ENCODE results near the gene HDAC9. TPM values are rescaled to one million over a fixed set of nuclear protein-coding genes. Genes with fewer than 3 reads are reported as not detected.

Gene HDAC9
- total RNA-seq, 2 experiments from 2014 or later: not detected

DNA sequence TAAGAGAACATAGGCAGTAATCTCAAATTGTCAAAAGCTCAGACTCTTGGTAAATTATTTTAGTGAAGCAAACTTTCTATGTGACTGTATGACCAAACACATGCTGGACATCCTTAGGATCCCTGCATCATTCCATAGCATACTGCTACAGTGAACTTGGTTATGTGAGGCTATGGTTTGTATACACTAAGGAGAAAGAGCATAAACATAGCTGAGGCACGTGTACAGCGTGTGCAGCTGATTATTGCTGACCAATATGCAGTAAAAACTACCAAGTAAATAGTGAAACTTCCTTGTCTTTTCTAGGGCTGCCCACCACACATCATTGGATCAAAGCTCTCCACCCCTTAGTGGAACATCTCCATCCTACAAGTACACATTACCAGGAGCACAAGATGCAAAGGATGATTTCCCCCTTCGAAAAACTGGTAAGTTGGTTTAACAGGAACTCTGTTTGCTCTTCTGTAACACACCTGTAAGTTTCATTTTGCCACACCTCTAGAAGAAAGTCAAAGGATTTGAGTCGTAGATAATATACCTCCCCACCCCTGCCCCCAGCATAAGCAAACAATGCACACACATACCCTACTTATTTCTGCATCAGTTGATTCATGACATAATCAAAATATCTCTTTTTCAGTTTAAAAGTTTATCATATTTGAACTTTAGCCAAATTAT, 98.2 kb downstream of the HDAC9 start:
- no peaks in the 10 kb centered on the region for H3K9me3 Mint-ChIP-seq
- H3K36me3 Mint-ChIP-seq (ENCODE audit: low read depth): no peaks in the 10 kb centered on the region
- CTCF ChIA-PET: no interaction called here
- no peak for DNase-seq
- H3K27me3 Mint-ChIP-seq (ENCODE audit: low read depth): no peaks in the 10 kb centered on the region
- no peak overlapping the region for H3K4me3 Mint-ChIP-seq
- intact Hi-C loops (cut with micrococcal nuclease): no loop called here
- H3K27ac Mint-ChIP-seq: no peak overlapping the region
- H3K4me1 Mint-ChIP-seq (ENCODE audit: low read depth): no peaks in the 10 kb centered on the region

DNA sequence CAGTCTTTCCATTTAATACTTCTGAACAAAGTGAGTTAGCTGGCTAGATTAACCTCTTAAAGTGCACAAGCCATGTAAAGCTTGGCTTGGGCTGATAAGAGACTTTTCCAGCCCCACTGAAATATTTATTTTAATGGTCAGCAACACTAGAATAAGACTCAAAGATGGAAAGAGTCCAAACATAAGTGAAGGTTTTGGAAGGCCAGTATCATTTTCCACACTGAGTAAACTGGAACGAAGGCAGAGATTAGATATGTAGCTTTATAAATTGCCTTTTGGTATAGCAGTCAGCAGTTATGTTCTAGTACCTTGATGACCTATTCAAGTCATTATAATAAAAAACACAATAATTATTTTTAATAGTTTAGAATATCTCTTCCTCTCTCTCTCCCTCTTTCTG, 102.2 kb downstream of the HDAC9 start:
- intact Hi-C loops (cut with micrococcal nuclease): no loop called here
- Mint-ChIP-seq H3K4me1 (ENCODE audit: low read depth) (no peaks in the 10 kb centered on the region), H3K27ac (no peak overlapping the region), H3K4me3 (no peak overlapping the region), H3K9me3 (peaks cover 7% of the 10 kb centered on the region), H3K27me3 (ENCODE audit: low read depth) (no peaks in the 10 kb centered on the region), H3K36me3 (ENCODE audit: low read depth) (no peaks in the 10 kb centered on the region)
- CTCF ChIA-PET: no interaction called here
- no peak for DNase-seq

GRCh38 chr7:18607025-18607424, 111.5 kb downstream of the HDAC9 start:
- peaks cover 13% of the 10 kb centered on the region for H3K9me3 Mint-ChIP-seq
- H3K36me3 Mint-ChIP-seq (ENCODE audit: low read depth): peaks cover 3% of the 10 kb centered on the region
- no peaks in the 10 kb centered on the region for H3K4me1 Mint-ChIP-seq (ENCODE audit: low read depth)
- intact Hi-C loops (cut with micrococcal nuclease): no loop called here
- CTCF ChIA-PET: no interaction called here
- DNase-seq: no peak
- no peak overlapping the region for H3K4me3 Mint-ChIP-seq
- no peak overlapping the region for H3K27ac Mint-ChIP-seq
- no peaks in the 10 kb centered on the region for H3K27me3 Mint-ChIP-seq (ENCODE audit: low read depth)

GRCh38 chr7:18610331-18610948, 114.9 kb downstream of the HDAC9 start:
- H3K4me3 Mint-ChIP-seq: no peak overlapping the region
- H3K36me3 Mint-ChIP-seq (ENCODE audit: low read depth): no peaks in the 10 kb centered on the region
- H3K4me1 Mint-ChIP-seq (ENCODE audit: low read depth): no peaks in the 10 kb centered on the region
- CTCF ChIA-PET: no interaction called here
- H3K27me3 Mint-ChIP-seq (ENCODE audit: low read depth): no peaks in the 10 kb centered on the region
- intact Hi-C loops (cut with micrococcal nuclease): no loop called here
- no peak for DNase-seq
- H3K9me3 Mint-ChIP-seq: peaks cover 1% of the 10 kb centered on the region
- no peak overlapping the region for H3K27ac Mint-ChIP-seq

DNA sequence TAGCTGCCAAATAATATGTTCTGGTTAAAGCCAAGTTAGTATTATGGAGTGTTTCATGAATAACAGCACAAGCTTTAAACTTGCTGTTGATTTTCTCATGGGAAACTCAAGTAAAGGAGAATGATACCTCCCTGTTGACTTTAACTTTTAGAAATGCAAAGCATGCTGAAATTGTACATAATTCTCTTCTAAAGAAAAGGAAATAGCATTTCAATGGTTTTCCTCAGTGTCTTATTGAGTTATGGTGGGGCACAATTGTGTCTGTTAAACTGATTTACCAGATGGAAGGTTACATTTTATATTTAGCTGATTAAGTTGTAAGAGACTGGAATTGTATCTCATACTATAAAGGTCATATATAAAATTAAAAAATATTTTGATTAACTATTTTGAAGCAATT, 119.3 kb downstream of the HDAC9 start:
- intact Hi-C loops (cut with micrococcal nuclease): no loop called here
- Mint-ChIP-seq H3K9me3 (no peaks in the 10 kb centered on the region), H3K4me1 (ENCODE audit: low read depth) (no peaks in the 10 kb centered on the region), H3K4me3 (no peak overlapping the region), H3K36me3 (ENCODE audit: low read depth) (no peaks in the 10 kb centered on the region), H3K27ac (no peak overlapping the region), H3K27me3 (ENCODE audit: low read depth) (no peaks in the 10 kb centered on the region)
- DNase-seq: no peak
- CTCF ChIA-PET: no interaction called here

GRCh38 chr7:18619311-18619710, 123.8 kb downstream of the HDAC9 start:
- no peaks in the 10 kb centered on the region for H3K27me3 Mint-ChIP-seq (ENCODE audit: low read depth)
- no peak for DNase-seq
- CTCF ChIA-PET: no interaction called here
- H3K4me1 Mint-ChIP-seq (ENCODE audit: low read depth): no peaks in the 10 kb centered on the region
- intact Hi-C loops (cut with micrococcal nuclease): no loop called here
- H3K36me3 Mint-ChIP-seq (ENCODE audit: low read depth): no peaks in the 10 kb centered on the region
- no peak overlapping the region for H3K4me3 Mint-ChIP-seq
- H3K9me3 Mint-ChIP-seq: no peaks in the 10 kb centered on the region
- H3K27ac Mint-ChIP-seq: no peak overlapping the region

DNA sequence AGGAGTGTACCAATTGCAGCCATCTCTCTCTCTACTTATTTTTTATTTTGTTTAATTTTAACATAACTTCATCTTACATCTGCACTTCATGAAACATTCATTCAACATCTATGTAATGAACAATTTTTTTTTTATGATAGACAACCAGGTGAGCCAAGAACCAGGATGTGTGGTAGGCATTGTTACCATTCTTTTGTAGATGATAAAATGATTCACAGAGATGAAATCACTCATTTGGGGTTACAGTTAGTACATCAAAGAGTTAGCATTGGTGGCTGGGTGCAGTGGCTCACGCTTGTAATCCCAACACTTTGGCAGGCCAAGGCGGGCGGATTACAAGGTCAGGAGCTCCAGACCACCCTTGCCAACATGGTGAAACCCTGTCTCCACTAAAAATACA, 127.8 kb downstream of the HDAC9 start:
- Mint-ChIP-seq H3K27ac (no peak overlapping the region), H3K27me3 (ENCODE audit: low read depth) (no peaks in the 10 kb centered on the region), H3K9me3 (no peaks in the 10 kb centered on the region), H3K4me3 (no peak overlapping the region), H3K36me3 (ENCODE audit: low read depth) (no peaks in the 10 kb centered on the region), H3K4me1 (ENCODE audit: low read depth) (no peaks in the 10 kb centered on the region)
- no peak for DNase-seq
- intact Hi-C loops (cut with micrococcal nuclease): no loop called here
- CTCF ChIA-PET: interaction anchor here (0.7 kb wide), 1 partner anchor 87 kb away, joined by 3 read pairs; no protein-coding TSS in a partner anchor

DNA sequence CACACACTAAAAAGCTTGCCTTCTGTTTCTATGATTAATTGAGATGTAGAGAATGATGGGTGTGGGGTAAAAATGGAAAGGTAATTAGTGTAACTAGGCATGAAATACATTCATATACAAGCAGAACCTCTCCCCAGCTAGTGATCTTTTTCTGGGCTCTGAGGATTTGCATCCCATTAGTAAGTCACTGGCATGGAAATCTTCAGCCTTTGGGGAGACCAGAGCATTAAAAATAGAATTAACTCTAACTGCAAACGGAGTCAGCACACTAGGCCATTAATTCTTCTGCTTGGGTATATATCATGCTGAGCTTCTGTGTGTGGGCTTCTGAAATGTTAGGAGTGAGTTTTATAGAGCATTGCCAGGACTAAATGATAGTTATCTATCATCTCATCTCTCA, 128.9 kb downstream of the HDAC9 start:
- Mint-ChIP-seq H3K27ac (no peak overlapping the region), H3K27me3 (ENCODE audit: low read depth) (no peaks in the 10 kb centered on the region), H3K4me3 (no peak overlapping the region), H3K36me3 (ENCODE audit: low read depth) (no peaks in the 10 kb centered on the region), H3K9me3 (no peaks in the 10 kb centered on the region), H3K4me1 (ENCODE audit: low read depth) (no peaks in the 10 kb centered on the region)
- intact Hi-C loops (cut with micrococcal nuclease): no loop called here
- CTCF ChIA-PET: no interaction called here
- DNase-seq: no peak

- H3K36me3 Mint-ChIP-seq (ENCODE audit: low read depth): no peaks in the 10 kb centered on the region
- intact Hi-C loops (cut with micrococcal nuclease): no loop called here
- no peaks in the 10 kb centered on the region for H3K9me3 Mint-ChIP-seq
- H3K27ac Mint-ChIP-seq: no peak overlapping the region
- CTCF ChIA-PET: no interaction called here
- DNase-seq: no peak
- no peaks in the 10 kb centered on the region for H3K4me1 Mint-ChIP-seq (ENCODE audit: low read depth)
- no peak overlapping the region for H3K4me3 Mint-ChIP-seq
- H3K27me3 Mint-ChIP-seq (ENCODE audit: low read depth): no peaks in the 10 kb centered on the region
Measured at GRCh38 chr7:18626086-18626485, 130.5 kb downstream of the HDAC9 start.

DNA sequence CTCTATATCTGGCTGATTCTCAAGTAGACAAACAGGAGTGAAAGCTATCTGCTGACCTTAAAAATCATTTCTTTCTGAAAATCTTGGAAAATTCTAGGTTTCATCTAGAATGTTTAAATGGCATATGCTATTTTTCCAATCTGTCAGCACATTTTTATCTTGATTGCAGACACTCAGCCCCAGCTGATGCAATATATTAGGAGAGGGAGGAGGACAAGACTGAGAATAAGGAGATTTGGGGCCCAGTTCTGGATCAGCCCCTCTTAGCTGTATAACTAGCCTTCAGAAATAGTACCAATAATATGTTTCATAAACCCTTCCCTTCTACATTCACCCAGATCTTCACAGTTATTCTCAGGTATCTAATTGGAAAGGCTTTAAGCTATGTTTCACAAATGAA, 131.2 kb downstream of the HDAC9 start:
- intact Hi-C loops (cut with micrococcal nuclease): no loop called here
- DNase-seq: no peak
- Mint-ChIP-seq H3K27me3 (ENCODE audit: low read depth) (no peaks in the 10 kb centered on the region), H3K27ac (no peak overlapping the region), H3K36me3 (ENCODE audit: low read depth) (no peaks in the 10 kb centered on the region), H3K9me3 (no peaks in the 10 kb centered on the region), H3K4me1 (ENCODE audit: low read depth) (no peaks in the 10 kb centered on the region), H3K4me3 (no peak overlapping the region)
- CTCF ChIA-PET: no interaction called here

GRCh38 chr7:18637516-18637915, 142.0 kb downstream of the HDAC9 start:
- no peak overlapping the region for H3K4me3 Mint-ChIP-seq
- no peaks in the 10 kb centered on the region for H3K36me3 Mint-ChIP-seq (ENCODE audit: low read depth)
- CTCF ChIA-PET: no interaction called here
- H3K4me1 Mint-ChIP-seq (ENCODE audit: low read depth): no peaks in the 10 kb centered on the region
- no peak for DNase-seq
- no peaks in the 10 kb centered on the region for H3K27me3 Mint-ChIP-seq (ENCODE audit: low read depth)
- H3K27ac Mint-ChIP-seq: no peak overlapping the region
- intact Hi-C loops (cut with micrococcal nuclease): no loop called here
- H3K9me3 Mint-ChIP-seq: no peaks in the 10 kb centered on the region

- Mint-ChIP-seq H3K9me3 (no peaks in the 10 kb centered on the region), H3K36me3 (ENCODE audit: low read depth) (no peaks in the 10 kb centered on the region), H3K27ac (no peak overlapping the region), H3K4me1 (ENCODE audit: low read depth) (no peaks in the 10 kb centered on the region), H3K27me3 (ENCODE audit: low read depth) (no peaks in the 10 kb centered on the region), H3K4me3 (no peak overlapping the region)
- DNase-seq: no peak
- intact Hi-C loops (cut with micrococcal nuclease): no loop called here
- CTCF ChIA-PET: no interaction called here
Measured at GRCh38 chr7:18638594-18639452, 143.3 kb downstream of the HDAC9 start.

DNA sequence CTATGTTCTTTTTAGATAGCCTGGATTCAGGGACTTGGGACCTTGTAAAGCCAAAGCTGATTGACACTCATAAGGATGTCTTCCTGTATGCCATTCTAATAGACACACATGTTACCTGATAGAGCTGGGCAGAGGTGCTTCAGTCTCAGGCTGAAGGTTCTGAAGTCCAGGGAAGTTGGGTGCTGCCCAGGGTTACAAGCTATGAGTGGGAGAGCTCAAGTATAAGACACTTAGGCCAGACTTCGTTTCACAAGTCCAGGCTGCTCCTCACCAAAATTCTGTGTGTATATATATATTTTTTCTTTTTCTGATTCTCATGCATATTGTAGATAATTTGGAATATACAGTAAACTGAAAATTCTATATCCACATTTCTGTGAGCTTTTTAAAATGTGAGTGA, 144.2 kb downstream of the HDAC9 start:
- DNase-seq: no peak
- H3K36me3 Mint-ChIP-seq (ENCODE audit: low read depth): no peaks in the 10 kb centered on the region
- H3K27me3 Mint-ChIP-seq (ENCODE audit: low read depth): no peaks in the 10 kb centered on the region
- no peak overlapping the region for H3K4me3 Mint-ChIP-seq
- CTCF ChIA-PET: interaction anchor here (1.8 kb wide), 1 partner anchor 26 kb away, joined by 4 read pairs; no protein-coding TSS in a partner anchor
- H3K9me3 Mint-ChIP-seq: no peaks in the 10 kb centered on the region
- intact Hi-C loops (cut with micrococcal nuclease): no loop called here
- no peak overlapping the region for H3K27ac Mint-ChIP-seq
- H3K4me1 Mint-ChIP-seq (ENCODE audit: low read depth): no peaks in the 10 kb centered on the region
